A673 (cell line): Measurements from ENCODE around the gene CKM. TPM values are rescaled to one million over a fixed set of nuclear protein-coding genes. Genes with fewer than 3 reads are reported as not detected.

ENCODE experiments used
- BruUV-seq: library from RNA; stranded (reverse); fragments of 400-500 nt; replicated peaks from 2 replicates; lab custom pipeline; 2021; lab: Mats Ljungman, UMichigan
- CTCF ChIA-PET: fragments of 300-600 bp; sonication (Branson Sonifier 250); formaldehyde crosslinking; loops from one replicate; lab custom pipeline; 2022; ENCODE audit warnings: antibody characterized with exemption; lab: Charles Lee
- POLR2A ChIA-PET: fragments of 300-600 bp; sonication (Branson Sonifier 250); formaldehyde crosslinking; loops from one replicate; lab custom pipeline; 2022; ENCODE audit warnings: antibody characterized with exemption; ENCODE audit not compliant: low non-redundant PET; lab: Charles Lee
- DNase-seq: peaks from one replicate; pipeline ENCODE4 v3.0.0-alpha.2; 2015; ENCODE audit warnings: low spot score
- H3K27ac ChIP-seq: fragments of 200-600 bp; sonication (generic); 2 replicates; pipeline ENCODE4 v1.5.1; 2016; ENCODE audit warnings: mixed run types, low read depth, mild to moderate bottlenecking, mixed read lengths, antibody characterized with exemption, low read length; ENCODE audit not compliant: poor library complexity, severe bottlenecking
- H3K27me3 ChIP-seq: fragments of 200-600 bp; sonication (generic); replicated peaks from 2 replicates; pipeline ENCODE4 v1.6.1; 2017; ENCODE audit warnings: mixed run types, low read depth, mild to moderate bottlenecking, mixed read lengths, antibody characterized with exemption, low read length; ENCODE audit not compliant: insufficient read depth, poor library complexity
- H3K36me3 ChIP-seq: fragments of 200-600 bp; sonication (generic); 2 replicates; pipeline ENCODE4 v1.6.1; 2016; ENCODE audit warnings: mixed run types, mild to moderate bottlenecking, mixed read lengths, antibody characterized with exemption, low read length; ENCODE audit not compliant: insufficient read depth, poor library complexity, severe bottlenecking
- H3K4me1 ChIP-seq: fragments of 200-600 bp; sonication (generic); 2 replicates; pipeline ENCODE4 v1.6.1; 2017; ENCODE audit warnings: mixed run types, mild to moderate bottlenecking, mixed read lengths, antibody characterized with exemption, low read length; ENCODE audit not compliant: insufficient read depth, poor library complexity, severe bottlenecking
- H3K4me3 ChIP-seq: fragments of 200-600 bp; sonication (generic); 2 replicates; pipeline ENCODE4 v1.5.1; 2016; ENCODE audit warnings: low read depth, mixed run types, mild to moderate bottlenecking, mixed read lengths, low read length; ENCODE audit not compliant: poor library complexity, severe bottlenecking
- H3K9me3 ChIP-seq: fragments of 200-600 bp; sonication (generic); 2 replicates; pipeline ENCODE4 v1.6.1; 2016; ENCODE audit warnings: mixed run types, low read depth, mild to moderate bottlenecking, mixed read lengths, antibody characterized with exemption, low read length; ENCODE audit not compliant: poor library complexity, severe bottlenecking
- CTCF ChIP-seq: fragments of 300-800, 200-600 bp; sonication (generic); conservative IDR thresholded peaks from 2 replicates; pipeline ENCODE4 v1.5.1; 2017; ENCODE audit warnings: low read depth, mild to moderate bottlenecking, antibody characterized with exemption, low read length, moderate library complexity, mixed read lengths
- EZH2 ChIP-seq: fragments of 200-600 bp; sonication (generic); IDR thresholded peaks from 2 replicates; pipeline ENCODE4 v1.6.1; 2017; ENCODE audit warnings: borderline replicate concordance, low read depth, mild to moderate bottlenecking, mixed read lengths, antibody characterized with exemption, low read length; ENCODE audit not compliant: poor library complexity, severe bottlenecking
- intact Hi-C: fragments of 100-400 bp; cut with micrococcal nuclease; formaldehyde crosslinking; loops from one replicate; pipeline ENCODE4 v1.10.0; 2022; ENCODE audit not compliant: unreplicated experiment
- total RNA-seq: library from RNA; stranded (reverse); gene quantifications from 2 replicates; pipeline ENCODE4 v1.2.3, GENCODE V29; 2021

Gene CKM
- total RNA-seq, 1 experiment from 2014 or later: not detected

- Histone ChIP-seq H3K27me3 (no peaks in the 10 kb centered on the region), H3K36me3 (peaks cover 9% of the 10 kb centered on the region), H3K9me3 (no peaks in the 10 kb centered on the region), H3K4me3 (no peak overlapping the region), H3K4me1 (no peaks in the 10 kb centered on the region), H3K27ac (no peak overlapping the region)
- DNase-seq: no peak
- TF ChIP-seq EZH2 (no peak), CTCF (no peak)
- intact Hi-C loops: no loop called here
- BruUV-seq: no TSS peak
- POLR2A ChIA-PET: no interaction called here
- CTCF ChIA-PET: no interaction called here
These were observed 39.1 kb downstream of the CKM start for GRCh38 chr19:45283443-45284033.

GRCh38 chr19:45280471-45280961 is 42.2 kb downstream of the CKM start:
- ChIA-PET POLR2A (no interaction called here), CTCF (no interaction called here)
- no peak for TF ChIP-seq EZH2
- no peak for TF ChIP-seq CTCF
- Histone ChIP-seq H3K4me1 (peaks cover 9% of the 10 kb centered on the region), H3K27ac (no peak overlapping the region), H3K27me3 (no peaks in the 10 kb centered on the region), H3K36me3 (peaks cover 10% of the 10 kb centered on the region), H3K4me3 (no peak overlapping the region), H3K9me3 (no peaks in the 10 kb centered on the region)
- no peak for DNase-seq
- BruUV-seq: no TSS peak
- intact Hi-C loops: no loop called here

- BruUV-seq: no TSS peak
- intact Hi-C loops: no loop called here
- no peak overlapping the region for H3K4me3 ChIP-seq
These were observed 43.0 kb downstream of the CKM start for GRCh38 chr19:45279587-45280192.

More at GRCh38 chr19:45279587-45280192, 43.0 kb downstream of the CKM start:
- Histone ChIP-seq H3K36me3 (peaks cover 10% of the 10 kb centered on the region), H3K4me1 (peaks cover 14% of the 10 kb centered on the region), H3K9me3 (no peaks in the 10 kb centered on the region), H3K27me3 (no peaks in the 10 kb centered on the region), H3K27ac (no peak overlapping the region)
- ChIA-PET CTCF (interaction anchor here (0.6 kb wide), 1 partner anchor 215 kb away, joined by 4 read pairs; no protein-coding TSS in a partner anchor), POLR2A (no interaction called here)
- TF ChIP-seq CTCF (no peak), EZH2 (no peak)
- DNase-seq: no peak
